HL-60 (cell line): Measurements from ENCODE around the gene DNAAF5.

Source experiments
- POLR2AphosphoS5 ChIP-seq: IDR thresholded peaks from 2 replicates; pipeline ENCODE4 v1.6.1; 2012; ENCODE audit warnings: low read depth
- TF ChIP-seq, protein P1 (sequence below): IDR thresholded peaks from one replicate; pipeline ENCODE4 v1.5.1; 2011; ENCODE audit warnings: low read length, control low read depth, inconsistent platforms; ENCODE audit not compliant: insufficient read depth

DNA sequence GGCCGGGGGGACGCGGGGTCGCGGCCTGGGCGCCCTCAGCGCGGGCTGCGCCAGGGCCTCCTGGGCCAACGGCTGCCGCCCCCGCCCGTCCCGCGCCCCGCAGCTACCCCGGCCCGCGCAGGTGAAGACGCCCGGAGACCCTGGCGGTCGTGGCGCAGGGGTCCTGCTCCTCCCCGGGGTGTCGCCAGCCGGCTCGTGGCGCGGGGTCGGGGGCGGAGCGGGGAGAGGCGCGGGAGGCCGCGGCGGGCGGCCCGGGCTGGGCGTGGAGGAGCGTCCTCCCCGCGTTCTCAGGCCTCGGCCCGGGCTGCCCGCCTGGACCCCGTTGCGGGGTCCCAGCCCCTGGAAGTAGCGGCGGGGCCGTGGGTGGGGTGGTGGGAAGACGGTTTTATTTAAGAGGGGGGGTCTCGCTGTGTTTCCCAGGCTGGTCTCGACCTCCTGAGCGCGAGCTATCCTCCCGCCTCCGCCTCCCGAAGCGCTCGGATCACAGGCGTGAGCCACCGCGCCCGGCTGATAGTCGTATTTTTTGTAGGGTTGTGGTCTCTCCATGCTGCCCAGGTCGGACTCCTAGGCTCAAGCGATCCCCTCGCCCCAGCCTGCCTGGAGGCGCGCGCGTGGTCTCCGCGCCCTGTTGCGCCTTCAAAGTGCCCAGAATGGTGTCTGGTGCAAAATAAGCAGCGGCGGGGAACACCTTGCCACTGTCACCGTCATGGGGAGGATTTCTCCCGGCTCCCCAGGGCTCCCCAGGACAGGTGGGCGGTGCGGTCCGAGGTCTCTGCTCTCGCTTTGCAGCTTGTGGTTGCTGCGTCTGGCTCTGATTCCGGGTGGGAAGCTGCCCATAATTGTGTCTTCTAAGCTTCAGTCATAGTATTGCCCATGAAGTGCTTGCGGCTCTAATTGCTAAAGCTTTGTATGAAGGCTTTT, 90.5 kb downstream of the DNAAF5 start:
- no peak for TF ChIP-seq POLR2AphosphoS5
- TF ChIP-seq, protein P1, sequence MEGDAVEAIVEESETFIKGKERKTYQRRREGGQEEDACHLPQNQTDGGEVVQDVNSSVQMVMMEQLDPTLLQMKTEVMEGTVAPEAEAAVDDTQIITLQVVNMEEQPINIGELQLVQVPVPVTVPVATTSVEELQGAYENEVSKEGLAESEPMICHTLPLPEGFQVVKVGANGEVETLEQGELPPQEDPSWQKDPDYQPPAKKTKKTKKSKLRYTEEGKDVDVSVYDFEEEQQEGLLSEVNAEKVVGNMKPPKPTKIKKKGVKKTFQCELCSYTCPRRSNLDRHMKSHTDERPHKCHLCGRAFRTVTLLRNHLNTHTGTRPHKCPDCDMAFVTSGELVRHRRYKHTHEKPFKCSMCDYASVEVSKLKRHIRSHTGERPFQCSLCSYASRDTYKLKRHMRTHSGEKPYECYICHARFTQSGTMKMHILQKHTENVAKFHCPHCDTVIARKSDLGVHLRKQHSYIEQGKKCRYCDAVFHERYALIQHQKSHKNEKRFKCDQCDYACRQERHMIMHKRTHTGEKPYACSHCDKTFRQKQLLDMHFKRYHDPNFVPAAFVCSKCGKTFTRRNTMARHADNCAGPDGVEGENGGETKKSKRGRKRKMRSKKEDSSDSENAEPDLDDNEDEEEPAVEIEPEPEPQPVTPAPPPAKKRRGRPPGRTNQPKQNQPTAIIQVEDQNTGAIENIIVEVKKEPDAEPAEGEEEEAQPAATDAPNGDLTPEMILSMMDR: no peak
